ENCODE data around the gene RDH11.
"Not testable (repeated sequence)": the region's sequence is repeated elsewhere in the genome, so short reads cannot be mapped to it uniquely, and the experiment has no call there.

The RDH11 gene

DNA sequence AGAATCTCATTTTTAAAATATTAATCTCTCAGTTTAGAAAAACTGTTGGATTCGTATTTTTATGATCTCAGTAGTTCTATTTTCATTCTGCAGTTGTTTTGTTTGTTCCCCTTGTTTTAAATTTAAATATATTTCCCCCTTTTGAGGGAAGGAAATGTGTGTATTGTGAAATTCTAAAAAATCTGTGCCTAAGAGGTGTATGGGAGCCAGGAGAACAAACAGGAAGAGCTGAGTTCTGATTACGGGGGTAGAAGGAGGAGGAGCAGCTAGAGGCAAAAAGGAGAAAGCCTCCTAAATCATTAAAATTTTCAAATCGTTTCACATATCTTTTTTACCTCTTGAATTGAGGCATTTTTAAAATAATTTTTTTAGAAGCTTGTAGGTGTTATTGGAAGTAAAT lies 8.4 kb upstream of the RDH11 start:
- no peak for DNase-seq

DNA sequence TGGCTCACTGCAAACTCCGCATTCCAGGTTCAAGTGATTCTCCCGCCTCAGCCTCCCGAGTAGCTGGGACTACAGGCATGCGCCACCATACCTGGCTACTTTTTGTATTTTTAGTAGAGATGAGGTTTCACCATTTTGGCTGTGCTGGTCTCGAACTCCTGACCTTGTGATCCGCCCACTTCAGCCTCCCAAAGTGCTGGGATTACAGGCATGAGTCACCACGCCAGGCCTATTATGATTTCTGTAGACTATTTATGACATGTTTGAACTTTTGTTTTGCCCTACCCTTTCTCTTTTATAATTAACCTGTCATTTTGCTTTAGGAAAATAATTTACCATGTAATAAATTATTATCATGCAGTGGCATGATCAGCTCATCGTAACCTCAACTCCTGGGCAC lies 5.9 kb upstream of the RDH11 start, which contains the start of gene RDH12:
Gene RDH12, plus strand, starts transcription at position 395 of the 400 bp plus-strand sequence. CDS start 20,757 bp downstream, outside the sequence.
- not testable (repeated sequence) for DNase-seq

- no peak for DNase-seq
These were observed 2.6 kb upstream of the RDH11 start for GRCh38 chr14:67698179-67698578.

DNA sequence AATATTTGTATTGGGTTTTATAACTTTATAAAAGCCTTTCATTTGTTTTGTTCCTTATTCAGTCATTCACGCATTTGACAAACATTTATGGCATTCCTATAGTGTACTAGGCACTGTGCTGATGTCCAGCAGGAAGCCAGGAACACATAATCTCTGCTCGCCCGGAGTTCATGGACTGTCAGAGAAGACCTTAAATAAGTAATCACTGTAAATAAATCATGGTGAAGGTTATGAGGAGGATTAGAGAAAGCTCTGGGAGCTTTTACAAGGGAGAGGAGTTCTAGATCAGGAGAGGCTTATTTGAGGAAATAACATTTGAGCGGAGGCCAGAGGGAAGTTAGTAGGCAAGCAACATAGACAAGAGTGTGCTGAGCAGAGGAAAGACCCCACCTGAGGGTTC lies 1.4 kb upstream of the RDH11 start:
- DNase-seq = no peak

GRCh38 chr14:67694791-67695393 lies 672 bp downstream of the RDH11 start:
- peak; percentile 40 for DNase-seq

GRCh38 chr14:67690011-67690410 lies 5.6 kb downstream of the RDH11 start:
- DNase-seq = no peak

DNA sequence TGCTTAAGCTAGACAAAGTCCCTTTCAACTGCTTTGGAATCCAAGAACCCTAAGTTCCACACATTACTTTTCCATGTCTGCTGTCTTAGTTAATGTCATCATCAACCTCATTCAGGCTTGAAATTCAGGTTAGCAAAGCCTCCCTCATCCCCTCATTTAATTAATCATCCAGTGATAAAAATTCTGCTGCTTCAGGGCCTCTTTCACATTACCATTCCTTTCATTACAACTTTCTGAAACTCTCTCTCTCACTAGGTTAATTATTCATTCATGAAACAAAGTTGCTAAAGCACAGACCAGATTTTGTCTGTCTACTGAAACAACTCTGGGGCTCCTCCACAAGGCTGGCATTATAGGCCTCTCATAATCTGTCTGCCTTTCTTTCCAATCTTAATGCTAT lies 11.7 kb downstream of the RDH11 start:
- DNase-seq = no peak

GRCh38 chr14:67680941-67681340 lies 14.6 kb downstream of the RDH11 start:
- no peak for DNase-seq

GRCh38 chr14:67680121-67680602 lies 15.4 kb downstream of the RDH11 start:
- DNase-seq = no peak

DNA sequence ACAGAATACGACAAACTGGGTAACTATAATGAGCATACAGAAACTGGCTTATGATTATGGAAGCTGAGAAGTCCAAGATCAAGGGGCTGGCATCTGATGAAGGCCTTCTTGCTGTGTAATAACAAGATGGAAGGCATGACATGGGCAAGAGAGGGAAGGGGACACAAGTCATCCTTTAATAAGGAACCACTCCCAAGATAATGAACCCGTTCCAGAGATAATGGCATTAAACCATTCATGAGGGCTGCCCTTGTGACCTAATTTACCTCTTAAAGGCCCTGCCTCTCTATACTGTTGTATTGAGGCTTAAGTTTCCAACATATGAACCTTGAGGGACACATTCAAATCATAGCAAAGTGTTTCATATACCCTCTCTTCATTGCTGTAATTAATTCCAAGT lies 16.6 kb downstream of the RDH11 start:
- DNase-seq = no peak

DNA sequence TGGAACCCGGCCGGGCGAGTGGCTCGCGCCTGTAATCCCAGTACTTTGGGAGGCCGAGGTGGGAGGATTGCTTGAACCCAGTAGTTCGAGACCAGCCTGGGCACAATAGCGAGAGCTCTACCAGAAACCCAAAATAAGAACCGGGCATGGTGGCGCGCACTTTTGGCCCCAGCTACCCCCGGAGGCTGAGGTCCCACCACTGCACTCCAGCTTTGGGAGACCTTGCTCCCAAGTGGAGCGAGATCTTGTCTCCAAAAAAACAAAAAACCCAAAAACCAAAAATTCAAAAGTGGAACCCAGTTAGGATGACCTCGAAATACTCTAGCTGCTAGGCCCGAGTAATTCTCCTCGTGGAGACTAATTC lies 20.4 kb downstream of the RDH11 start:
- no peak for DNase-seq

DNA sequence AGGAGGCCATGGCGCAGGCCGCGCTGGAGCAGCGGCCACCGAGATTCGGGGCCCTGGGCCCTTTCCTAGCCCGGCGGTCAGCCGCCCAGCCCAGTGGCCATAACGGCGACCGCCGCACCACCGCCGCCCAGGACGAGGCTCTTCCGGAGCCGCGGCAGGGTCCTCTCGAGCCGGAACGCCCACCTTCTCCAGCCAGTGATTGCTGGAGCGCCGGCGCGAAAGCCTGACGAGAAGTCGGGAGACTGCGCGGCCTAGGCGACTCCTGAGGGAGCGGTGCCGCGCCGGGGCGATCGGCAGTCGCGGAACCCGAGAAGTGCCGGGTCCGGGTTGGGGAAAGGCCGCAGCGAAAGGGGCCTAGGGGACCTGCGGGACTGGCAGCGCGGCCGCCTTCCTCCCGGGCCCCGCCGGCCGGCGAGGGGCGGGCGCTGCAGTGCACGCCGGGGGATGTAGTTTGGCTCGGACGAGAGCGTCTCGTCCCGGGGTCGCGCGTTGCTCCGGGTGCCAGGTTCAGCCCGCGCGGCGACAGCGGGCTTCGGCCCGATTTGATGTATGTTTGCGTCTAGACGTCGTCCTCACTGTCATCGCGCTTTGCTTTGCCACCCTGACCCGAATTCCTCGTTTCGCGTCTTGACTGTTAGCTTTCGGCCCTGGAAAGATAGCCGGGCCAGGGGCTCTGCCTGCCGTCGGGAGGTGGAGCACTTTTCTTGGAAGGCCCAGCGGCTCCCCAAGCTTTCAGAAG lies 20.9 kb downstream of the RDH11 start, which contains the start of gene VTI1B:
Gene VTI1B, minus strand, starts transcription at position 153 of the 739 bp plus-strand sequence. Its CDS starts 143 bp downstream, at position 10.
- DNase-seq = peak; percentile 75

DNA sequence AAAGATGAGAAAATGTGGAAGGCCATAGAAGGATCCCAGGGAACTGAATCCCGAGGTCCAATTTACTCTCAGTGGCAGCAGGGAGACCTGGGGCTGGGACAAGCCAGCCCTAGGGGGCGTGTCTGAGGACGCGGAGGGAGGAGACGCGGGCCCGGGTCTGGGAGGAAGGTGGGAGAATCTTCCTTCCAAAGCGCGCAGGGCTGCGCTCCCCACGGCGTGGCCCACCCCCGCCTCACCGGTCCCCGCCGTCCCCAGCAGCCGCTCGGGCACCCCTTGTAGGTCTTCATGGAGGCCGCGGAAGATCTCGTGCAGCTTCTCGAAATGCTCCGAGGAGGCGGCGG lies 21.5 kb downstream of the RDH11 start:
- peak; percentile 33 for DNase-seq

DNA sequence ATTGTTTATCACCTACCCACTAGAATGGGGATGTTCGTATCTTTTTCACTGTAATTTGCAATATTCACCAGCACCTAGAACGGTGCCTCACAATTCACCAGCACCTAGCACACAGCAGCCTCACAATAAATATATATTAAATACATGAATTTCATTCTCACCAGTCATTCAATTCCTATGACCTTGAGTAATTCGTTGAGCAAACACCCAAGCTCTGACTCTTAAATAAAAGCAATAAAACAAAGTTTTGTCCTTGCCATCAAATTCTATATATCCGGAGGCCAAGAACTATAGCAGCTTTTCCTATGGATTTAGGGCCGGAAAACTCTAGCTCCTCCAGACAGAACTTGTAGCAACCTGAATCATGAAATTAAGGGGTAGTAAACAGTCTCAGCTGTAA lies 22.1 kb downstream of the RDH11 start:
- DNase-seq = no peak

DNA sequence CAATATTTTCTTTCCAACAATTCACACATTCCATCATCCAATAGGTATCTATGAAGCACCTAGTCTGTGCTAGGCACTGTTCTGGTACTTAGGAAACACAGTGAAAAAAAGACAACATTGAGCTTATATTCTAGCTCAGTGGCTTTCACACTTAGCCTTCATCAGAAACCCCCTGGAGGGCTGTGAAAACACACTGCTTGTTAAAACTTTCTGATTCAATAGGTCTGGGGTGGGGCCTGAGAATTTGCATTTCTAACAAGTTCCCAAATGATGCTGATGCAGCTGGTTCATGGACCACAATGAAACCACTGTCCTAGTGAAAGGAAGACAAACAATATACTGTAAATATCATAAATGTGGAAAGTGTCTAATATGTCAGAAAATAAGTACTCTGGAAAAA lies 27.0 kb downstream of the RDH11 start:
- DNase-seq = no peak

DNA sequence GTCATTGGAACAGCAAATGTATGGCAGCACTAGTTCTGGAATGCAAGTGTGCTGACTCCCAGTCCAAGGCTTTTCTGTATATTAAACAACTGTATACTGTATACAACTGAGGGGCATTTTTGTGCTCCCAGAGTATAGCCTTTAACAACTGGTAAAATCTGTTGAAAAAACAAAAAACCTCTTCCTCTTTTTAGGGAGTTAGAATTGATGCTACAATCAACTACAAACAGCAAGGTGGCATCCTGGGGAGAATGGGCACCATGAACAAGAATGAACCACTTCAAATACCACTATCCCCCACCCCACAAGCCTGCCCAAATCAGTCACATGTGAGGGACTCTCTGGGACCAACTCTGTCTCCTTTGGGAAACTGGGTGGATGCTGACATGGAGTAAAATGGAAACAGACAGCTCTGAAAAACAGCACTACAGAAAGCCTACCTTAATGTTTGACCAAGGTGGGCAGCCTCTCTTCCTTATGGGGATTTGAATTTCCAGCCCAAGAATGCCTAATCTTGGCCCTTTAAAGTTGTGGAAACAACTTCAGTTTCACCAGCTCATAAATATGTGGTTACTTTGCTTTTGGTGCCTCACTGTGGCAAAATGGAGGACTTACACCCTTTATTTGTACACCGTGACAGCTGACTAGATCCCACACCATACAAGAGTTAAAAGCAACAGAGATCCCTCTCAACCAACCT lies 28.7 kb downstream of the RDH11 start:
- no peak for DNase-seq

DNA sequence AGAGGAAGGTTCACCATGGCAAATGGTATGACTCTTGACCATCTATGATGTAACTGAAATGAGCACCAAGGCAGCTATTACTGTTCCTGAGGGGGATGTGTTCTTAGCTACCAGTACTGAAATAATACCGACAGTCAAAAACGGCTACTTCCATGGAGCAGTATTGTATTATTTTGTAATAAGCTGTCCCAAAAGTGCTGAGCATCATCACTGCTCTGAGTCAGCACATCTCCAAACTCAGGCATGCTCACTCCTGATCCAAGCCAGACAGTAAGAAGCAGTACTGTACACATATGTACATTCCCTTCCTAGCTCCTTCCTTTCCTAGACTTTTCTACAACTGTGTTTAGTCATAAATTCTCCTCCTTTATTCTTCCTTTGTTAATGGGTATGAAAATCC lies 29.7 kb downstream of the RDH11 start:
- no peak for DNase-seq

DNA sequence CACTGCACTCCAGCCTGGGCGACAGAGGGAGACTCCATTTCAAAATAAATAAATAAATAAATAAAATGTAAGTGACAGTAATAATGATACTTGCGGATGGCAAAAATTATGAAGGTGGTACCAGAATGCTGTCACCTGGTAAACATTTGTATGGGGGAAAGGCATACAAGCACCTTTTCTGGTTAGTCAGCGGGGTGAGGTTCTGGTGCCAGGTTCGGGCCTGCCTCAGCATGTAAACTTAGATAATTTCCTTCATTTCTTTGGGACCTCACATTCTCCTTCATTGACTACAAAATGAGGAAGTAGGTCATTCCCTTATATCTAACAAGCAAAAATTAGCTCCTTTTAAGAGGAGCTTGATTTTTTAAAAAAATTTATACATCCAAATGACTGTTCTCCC lies 31.9 kb downstream of the RDH11 start:
- no peak for DNase-seq

DNA sequence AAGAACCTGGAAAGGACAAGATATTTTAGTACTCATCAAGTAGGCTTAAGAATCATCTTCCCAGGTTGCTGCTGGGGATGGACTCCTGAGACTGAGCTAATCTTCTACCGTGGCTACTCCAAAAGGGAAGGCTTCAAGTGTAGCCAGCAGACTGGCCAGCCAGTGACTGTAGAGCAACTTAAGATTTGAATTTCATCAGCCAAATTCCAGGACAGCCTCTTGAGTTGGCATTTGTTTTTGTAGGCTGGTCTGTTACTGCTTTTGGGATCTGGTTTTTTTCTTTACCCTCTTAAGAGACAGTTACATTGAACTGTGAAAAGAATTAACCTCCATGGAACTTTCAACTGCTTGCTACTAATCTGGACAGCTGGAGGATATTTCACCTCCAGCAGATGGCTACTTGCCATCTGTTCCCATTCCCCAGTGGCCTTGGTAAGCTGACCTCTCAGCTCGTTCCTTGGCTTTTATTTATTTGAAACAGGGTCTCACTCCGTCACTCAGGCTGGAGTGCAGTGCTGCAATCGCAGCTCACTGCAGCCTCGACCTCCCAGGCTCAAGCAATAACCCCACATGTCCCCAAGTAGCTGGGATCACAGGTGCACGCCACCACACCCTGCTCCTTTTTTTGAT lies 41.8 kb downstream of the RDH11 start:
- DNase-seq = no peak

- no peak for DNase-seq
These were observed 43.4 kb downstream of the RDH11 start for GRCh38 chr14:67652189-67652588.

DNA sequence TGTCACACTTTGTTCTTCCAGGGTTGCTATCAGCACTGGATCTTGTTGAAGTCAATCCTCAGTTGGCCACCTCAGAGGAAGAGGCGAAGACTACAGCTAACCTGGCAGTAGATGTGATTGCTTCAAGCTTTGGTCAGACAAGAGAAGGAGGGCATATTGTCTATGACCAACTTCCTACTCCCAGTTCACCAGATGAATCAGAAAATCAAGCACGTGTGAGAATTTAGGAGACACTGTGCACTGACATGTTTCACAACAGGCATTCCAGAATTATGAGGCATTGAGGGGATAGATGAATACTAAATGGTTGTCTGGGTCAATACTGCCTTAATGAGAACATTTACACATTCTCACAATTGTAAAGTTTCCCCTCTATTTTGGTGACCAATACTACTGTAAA lies 44.9 kb downstream of the RDH11 start:
- DNase-seq = no peak

GRCh38 chr14:67650151-67650550 lies 45.4 kb downstream of the RDH11 start:
- no peak for DNase-seq

- DNase-seq = no peak
These were observed 49.4 kb downstream of the RDH11 start for GRCh38 chr14:67646131-67646530.

DNA sequence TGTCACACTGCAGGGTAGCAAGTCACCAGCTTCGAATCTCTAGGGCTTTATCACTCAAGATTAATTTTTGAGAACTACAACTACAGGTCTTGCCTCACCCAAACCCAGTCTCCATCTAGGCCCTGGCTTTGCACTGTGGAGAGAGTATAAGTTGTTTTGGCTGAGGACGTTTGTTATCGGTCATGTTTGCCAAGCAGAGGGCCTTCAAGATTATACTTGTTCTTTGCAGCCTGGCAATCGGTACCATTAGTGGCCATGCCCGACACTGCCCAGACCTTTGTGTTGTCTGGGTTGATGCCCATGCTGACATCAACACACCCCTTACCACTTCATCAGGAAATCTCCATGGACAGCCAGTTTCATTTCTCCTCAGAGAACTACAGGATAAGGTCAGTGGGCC lies 50.1 kb downstream of the RDH11 start:
- no peak for DNase-seq
